ENCODE measurements around the gene ARHGAP6.

DNA sequence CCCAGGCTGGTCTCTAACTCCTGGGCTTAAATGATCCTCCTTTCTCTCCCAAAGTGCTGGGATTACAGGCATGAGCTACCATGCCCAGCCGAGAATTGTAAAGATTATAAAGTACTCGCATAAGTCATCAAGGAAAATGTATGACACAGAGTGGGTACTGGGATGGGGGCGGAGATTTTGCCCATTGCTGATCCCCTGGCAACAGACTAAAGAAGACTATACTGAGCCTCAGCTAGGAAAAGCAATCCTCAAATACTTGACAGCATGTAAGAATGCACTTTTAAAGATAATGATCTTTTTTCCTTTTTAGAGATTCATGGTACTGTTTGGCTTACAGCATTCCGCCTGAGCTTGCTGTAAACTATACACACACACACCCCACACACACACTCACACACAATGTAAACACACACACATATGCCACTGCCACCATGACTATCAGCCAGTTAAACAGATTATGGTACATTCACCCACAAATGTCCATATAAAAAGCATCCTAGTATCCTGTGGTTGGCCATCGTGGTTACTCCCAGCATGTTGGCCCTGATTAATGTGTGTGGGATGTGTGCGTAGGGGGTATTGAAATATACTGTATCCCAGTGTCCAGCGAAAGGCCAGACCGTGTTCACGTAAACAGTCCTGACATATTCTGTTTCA, 259.5 kb downstream of the ARHGAP6 start:
- no peak for TF ChIP-seq POLR2A (IDR thresholded peaks at IDR 0.05)
- TF ChIP-seq, protein P1, sequence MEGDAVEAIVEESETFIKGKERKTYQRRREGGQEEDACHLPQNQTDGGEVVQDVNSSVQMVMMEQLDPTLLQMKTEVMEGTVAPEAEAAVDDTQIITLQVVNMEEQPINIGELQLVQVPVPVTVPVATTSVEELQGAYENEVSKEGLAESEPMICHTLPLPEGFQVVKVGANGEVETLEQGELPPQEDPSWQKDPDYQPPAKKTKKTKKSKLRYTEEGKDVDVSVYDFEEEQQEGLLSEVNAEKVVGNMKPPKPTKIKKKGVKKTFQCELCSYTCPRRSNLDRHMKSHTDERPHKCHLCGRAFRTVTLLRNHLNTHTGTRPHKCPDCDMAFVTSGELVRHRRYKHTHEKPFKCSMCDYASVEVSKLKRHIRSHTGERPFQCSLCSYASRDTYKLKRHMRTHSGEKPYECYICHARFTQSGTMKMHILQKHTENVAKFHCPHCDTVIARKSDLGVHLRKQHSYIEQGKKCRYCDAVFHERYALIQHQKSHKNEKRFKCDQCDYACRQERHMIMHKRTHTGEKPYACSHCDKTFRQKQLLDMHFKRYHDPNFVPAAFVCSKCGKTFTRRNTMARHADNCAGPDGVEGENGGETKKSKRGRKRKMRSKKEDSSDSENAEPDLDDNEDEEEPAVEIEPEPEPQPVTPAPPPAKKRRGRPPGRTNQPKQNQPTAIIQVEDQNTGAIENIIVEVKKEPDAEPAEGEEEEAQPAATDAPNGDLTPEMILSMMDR (IDR thresholded peaks at IDR 0.05): no peak
